Stimulated activated CD4-positive, alpha-beta T cell treated with anti-CD3 and anti-CD28 coated beads, Interleukin-15, amount 100 ng/mL, for 48 hours (primary cell): Measurements from ENCODE around the gene HIVEP1.
"Not testable (repeated sequence)": the region's sequence is repeated elsewhere in the genome, so short reads cannot be mapped to it uniquely, and the experiment has no call there.

Source experiments
- DNase-seq, 2 donors: peaks; one replicate each; pipeline ENCODE4 v3.0.0-alpha.2; 2020; ENCODE audit warnings: low read depth in 2 of 2

Gene HIVEP1

DNA sequence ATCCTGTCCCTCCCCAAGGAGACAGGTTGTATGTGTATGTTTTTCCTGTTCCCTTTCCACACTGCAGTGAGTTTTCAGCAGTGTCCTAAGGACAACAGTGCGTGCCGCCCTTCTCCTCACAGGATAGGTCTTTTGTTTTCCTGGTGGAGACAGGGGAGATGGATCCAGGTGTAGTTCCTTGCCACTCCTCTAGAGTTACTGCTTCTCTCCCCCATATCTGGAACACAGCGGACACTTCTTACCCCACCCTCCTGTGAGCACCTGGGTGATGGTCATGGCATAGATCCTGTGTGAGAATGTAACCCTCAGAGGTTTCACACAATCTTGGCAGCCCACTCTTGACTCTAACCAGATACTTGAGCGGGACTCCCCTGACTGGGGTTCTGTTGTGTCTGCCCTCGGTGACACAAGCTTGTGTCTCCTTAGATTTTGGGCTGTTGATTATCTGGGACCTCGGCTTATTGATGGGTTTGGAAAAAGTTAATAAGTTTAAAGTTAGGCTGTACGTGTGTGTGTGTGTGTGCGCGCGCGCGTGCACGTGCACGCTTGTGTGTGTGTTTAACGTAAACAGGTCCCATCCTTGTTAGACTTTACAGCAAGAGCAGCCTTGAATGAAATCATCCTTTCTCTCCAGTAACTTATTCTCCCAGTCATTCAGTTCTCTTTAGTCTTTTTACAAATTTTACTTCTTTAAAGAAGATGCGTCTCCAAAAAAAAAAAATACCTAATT lies 146.7 kb downstream of the HIVEP1 start:
- DNase-seq, result no peak

DNA sequence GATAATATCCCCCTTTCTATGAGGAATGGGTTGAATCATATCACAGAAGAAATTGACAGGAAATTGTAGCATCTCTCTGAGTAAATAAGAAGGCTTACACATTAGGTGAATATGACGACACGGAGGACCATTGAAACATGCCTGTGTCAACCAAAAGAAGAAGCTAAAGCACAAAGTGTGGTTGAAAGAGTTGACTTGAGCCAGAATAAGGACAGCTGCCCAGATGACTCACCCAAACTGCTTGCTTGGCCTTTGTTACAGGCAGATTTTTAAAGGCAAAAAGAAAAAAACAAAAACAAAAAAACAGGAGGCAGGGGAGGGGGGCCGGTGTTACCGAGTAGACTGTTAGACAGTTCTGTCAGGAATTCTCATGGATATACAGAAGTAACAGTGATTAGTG lies 148.2 kb downstream of the HIVEP1 start:
- DNase-seq, result no peak

DNA sequence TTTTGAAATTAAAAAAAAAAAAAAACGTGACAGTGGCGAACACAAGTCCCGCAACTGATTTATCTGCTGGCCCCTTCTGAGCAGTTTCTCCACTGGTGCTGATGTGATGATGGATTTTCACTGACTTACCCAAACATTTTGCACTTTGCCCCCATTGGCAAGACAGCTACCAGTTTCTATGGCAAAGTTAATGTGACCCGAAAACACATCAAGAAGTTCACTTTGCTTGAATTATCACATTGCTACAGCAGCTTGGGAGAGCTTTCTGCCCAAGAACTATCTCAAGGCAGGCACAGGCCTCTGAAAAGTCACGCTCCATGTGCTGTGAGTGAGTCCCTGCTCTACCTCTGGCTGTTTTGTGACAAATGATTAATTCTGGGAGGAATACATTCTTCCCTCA lies 150.1 kb downstream of the HIVEP1 start:
- no peak for DNase-seq

DNA sequence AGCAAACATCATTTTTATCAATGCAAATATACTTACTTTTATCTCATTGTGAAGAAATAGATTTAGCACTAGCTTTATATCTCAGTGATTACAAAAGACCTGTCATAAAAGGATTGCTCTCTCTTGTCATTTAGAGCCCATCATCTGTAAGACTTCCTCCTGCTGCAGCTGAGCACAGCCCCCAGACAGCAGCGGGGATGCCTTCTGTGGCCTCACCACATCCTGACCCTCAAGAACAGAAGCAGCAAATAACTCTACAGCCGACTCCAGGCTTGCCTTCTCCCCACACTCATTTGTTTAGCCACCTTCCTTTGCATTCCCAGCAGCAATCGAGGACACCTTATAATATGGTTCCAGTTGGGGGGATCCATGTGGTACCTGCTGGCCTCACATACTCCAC lies 151.0 kb downstream of the HIVEP1 start:
- no peak for DNase-seq

DNA sequence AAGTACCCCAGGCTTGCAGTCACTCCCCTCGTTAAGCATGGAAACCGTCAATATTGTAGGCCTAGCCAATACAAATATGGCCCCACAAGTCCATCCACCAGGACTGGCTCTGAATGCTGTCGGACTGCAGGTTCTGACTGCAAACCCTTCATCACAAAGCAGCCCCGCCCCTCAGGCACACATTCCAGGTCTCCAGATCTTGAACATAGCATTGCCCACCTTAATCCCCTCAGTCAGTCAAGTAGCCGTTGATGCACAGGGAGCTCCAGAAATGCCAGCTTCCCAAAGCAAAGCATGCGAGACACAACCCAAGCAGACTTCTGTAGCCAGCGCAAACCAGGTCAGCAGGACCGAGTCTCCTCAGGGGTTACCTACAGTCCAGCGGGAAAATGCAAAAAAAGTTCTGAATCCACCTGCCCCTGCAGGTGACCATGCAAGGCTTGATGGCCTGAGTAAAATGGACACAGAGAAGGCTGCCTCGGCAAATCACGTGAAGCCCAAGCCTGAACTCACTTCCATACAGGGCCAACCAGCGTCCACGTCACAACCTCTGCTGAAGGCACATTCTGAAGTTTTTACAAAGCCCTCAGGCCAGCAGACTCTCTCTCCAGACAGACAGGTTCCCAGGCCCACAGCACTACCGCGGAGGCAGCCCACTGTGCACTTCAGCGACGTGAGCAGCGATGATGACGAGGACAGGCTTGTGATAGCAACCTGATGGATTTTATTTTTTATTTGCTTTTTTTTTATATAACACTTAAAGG lies 151.8 kb downstream of the HIVEP1 start:
- no peak for DNase-seq

DNA sequence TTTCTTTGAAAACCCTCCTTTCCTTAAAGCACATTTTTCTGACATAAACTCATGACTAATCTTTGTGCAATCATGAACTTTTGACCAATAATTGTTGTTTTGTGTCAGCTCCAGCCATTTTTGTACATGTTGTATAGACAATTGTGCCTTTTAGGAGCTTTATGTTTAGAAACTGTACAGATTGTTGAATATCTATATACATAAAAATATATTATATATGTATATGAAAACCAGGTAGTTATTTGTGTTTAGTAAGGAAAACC lies 152.3 kb downstream of the HIVEP1 start:
- no peak for DNase-seq

DNA sequence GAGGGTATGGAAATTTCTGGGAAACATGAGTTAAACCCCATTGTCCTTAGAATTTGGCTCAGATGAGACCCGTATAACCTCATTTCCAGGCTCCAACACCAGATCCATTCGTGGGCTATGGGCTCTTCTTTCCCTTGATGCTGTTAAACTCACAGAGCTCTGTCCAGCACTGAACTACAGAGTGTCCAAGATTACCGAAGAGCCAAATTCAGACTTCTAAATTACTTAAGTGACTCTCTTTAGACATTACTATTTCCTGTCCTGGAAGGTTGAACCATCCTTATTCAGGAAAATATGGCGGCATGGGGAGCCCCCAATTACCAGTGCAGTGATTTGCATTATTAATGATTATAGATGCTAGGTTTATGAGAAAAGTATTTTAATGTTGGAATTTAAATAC lies 153.2 kb downstream of the HIVEP1 start:
- DNase-seq, result no peak

DNA sequence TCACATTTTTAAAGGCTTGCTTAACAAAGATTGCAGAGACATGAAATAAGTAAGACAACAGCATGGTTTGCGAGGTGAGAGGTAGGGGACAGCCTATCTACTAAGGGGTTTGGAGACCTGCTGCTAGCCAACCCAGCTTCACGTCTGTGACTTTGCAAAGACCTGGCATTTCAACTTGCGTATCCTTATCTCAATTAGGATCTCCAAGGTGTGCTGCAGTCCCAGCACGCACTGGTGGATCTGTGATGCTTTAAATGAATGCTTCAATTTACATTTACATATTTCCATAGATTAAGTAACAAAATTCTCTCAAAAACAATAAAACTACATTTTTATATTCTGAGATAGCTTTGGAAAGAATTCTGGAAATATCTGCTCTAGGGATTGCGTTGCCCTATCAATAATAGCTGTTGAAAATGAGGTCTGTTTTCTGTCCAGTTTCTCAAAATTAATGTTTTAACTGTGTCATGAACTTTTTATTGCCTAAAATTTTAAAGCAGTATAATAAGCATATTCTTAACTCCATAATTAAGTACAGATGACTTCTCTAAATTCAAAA lies 153.7 kb downstream of the HIVEP1 start:
- no peak for DNase-seq

DNA sequence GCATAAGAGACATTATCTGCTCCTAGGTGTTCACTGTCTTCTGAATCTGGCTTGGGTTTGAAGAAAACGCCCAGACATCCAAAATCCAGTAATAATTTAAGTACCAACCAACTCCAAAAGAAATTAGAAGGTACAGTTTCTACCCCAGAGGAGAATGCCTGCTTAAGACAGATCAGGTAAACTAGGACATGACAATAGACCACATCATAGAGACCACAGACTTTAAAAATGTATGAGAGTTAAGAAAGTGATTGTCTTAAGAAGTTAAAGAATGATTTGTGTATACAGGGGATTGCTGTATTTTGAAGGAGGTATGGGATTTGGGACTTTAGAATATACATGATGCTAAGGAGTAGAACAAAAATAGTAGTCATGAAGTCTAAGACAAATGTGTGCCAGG lies 157.3 kb downstream of the HIVEP1 start:
- no peak for DNase-seq

DNA sequence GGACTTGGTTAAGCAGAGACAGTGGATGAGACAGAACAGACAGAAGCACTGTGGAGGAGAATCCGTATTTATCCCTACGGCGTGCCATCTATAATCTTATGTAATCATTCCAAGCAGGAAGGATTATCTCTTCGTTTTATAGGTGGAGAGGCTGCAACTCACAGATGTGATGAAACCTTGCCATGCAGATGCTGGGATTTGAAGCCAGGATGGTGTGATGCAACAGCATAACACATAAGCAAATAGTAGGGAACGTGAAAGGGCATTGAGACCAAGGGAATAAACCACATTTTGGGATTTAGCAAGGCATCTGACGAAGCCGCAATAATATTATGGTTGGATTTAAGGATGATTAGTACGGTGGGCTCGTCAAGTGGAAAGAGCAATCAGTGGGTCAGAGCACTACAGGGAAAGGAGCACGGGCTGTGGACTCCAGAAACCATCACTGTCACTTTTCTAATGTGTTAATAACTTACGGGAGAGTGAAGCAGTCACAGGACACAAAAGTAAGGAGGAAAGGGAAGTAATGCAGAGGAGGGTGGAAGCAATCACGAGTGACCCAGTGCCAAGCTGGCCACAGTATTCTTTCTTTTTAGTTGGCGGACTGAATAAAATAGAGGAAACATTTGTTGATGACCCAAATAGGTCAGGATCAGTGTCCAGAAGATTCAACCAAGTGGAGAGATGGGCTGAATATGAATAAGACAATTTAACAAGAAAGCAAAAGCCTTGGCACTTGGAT lies 158.4 kb downstream of the HIVEP1 start:
- no peak for DNase-seq

DNA sequence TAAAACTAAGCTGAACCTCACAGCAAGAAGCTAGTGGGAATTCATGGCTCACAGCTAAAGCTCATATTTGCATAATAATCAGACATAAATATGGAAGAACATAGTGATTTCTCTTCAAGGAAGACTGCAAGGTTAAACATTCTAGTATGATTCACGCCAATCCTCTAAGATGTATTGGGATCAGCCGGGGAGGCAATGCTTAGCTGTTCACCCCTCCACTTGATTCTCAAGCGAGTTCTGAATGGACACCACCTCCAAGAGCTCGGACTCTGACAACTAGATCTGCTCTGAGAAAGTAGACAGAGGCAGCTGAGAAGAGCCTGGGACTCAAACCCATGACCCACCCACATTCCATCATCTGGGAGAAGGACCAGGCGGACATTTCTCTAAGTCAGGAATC lies 159.6 kb downstream of the HIVEP1 start:
- DNase-seq, result no peak

DNA sequence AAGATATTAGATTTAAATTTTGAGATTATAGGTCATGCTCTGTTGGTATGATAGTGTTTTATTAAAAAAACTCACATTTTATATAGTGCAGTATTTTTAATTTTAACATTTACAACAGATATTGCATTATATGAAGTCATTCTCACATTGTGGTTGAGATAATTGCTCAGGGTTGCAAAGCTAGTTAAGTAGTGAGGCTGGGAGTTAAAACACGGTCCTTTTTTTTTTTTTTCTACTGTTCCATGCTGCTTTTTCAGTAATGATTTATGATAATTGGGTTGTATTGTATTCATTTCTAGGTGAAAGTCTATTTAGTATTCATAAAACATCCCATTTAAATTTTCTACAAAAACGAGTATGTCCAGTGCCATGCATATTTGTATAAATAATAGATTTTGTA lies 160.5 kb downstream of the HIVEP1 start:
- no peak for DNase-seq

DNA sequence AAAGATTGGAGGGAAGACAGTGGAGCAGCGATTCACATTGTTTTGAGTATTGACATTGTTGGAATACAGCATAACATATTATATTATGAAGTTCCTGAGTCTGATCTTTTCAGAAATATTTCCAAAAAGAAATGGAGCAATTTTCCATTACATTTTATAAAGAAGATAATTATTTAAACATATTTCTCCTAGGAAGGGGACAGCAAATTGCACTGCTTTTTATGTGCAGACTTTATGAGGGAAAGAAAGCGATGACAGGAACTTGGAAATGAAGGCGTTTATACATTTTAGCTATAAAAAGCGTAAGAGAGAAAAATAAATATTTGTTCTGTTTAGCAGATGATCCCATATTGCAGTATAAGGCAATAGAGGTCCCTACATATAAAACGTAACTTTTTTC lies 161.1 kb downstream of the HIVEP1 start:
- DNase-seq, result no peak

DNA sequence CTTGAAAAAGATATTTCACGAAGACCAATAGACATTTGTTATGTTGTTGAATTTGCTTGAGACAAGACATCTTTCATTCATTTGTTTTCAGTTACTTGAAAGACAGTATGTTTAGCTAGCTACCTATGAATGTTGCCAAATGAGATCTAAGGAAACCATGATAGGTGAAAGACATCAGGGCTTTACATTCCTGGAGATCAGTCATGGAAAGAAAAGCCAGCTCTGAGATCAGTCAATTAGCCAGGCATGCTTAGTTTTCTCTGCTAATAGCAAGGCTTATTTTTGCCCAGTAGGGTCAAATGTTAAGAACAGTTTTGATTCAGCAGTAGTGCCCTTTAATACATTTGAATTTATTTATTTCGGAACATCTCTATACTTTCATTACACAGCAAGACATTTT lies 161.5 kb downstream of the HIVEP1 start:
- no peak for DNase-seq

DNA sequence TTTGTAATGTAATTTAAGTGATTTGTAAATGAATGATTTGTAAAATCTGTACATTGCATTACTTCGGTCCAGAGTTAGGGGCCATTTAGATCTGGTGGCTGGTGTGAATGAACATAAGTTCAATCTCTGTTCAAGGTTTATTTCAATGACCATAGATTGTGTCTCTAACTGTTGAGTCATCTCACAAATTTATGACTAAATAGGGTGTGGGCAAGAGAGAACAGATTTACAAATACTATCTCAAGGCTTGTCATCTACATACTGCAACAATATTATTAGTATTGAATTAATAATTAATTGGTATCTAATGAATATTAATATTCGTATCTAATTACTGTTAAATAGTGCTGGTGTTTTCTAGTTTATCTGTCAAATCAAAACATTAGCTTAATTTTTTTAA lies 162.8 kb downstream of the HIVEP1 start:
- DNase-seq, result no peak

DNA sequence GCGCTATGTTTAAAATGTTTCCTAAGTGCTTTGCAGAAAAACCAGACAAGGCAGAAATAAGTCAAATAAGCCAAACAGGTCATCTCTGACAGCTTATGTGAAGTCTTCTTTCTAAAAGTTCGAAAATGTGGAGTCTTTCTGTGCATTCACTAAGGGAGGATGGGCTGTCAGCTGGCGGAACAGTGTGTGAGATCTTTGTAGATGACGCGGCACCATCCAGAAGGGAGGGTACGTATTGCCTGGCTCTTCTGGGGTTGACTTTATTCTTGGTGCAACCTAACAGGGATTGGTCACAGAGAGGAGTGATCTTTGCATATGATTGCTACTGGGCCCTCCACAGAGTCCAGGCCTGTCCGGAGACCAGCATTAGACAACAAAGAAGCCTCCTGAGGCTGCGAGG lies 163.5 kb downstream of the HIVEP1 start:
- no peak for DNase-seq

DNA sequence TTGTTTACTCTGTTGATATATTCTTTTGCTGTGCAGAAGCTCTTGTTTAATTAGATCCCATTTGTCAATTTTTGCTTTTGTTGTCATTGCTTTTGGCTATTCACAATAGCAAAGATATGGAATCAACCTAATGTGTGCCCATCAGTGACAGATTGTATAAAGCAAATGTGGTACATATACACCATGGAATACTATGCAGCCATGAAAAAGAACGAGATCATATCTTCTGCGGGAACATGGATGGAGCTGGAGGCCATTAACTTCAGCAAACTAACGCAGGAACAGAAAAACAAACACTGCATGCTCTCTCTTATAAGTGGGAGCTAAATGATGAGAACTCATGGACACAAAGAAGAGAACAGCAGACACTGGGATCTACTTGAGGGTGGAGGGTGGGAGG lies 164.7 kb downstream of the HIVEP1 start:
- not testable (repeated sequence) for DNase-seq

DNA sequence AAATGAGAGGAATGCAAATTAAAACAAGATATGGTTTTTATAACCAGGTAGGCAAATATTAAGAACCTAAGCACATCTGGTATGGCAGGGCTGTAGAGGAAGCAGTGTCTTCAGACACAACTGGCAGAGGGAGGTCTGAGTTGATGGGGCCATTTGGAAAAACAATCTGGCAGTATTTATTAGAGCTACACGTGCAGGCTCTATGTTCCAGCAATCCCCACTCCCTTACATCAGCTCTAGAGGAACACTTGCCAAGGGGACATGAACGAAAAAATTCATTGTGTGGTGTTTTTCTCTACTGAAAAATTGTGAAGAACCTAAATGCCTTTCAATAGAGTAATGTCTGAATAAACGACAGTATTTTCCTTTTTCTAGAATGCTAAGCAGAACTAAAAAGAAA lies 166.4 kb downstream of the HIVEP1 start:
- DNase-seq, result no peak

DNA sequence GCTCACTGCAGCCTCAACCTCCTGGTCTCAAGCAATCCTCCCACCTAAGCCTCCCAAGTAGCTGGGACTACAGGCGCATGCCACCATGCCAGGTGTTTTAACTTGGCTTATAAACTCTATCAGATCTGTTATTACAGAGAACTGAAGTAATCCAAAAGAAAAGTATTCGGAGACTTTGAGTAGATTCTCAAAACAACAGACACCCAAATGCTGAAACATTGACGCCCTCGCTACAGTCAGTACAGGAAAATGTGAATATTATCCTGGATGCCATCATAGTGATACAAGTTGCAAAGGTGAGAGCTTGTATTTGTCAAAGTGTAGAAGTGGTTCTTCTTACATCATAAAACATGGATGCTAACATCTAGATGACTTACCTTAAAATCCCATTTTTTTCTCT lies 169.4 kb downstream of the HIVEP1 start:
- no peak for DNase-seq

DNA sequence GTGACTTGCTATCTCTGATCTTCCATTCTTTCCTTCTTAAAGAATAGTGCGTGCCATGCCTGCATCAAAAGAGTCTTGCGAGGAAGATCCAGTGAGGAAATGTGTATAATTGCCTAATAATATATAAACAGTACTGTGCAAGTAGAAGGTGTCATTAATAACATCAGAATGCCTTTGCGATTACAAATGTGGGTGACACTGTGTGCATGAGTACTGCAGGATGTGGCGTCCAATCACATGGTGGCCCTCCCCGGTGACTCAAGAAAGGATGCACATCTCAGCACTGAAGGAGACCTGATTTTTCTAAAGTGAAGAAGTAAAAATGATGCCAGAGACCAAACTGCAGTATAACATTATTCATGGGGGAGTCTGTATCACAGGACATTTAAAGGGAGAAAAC lies 170.6 kb downstream of the HIVEP1 start:
- no peak for DNase-seq

DNA sequence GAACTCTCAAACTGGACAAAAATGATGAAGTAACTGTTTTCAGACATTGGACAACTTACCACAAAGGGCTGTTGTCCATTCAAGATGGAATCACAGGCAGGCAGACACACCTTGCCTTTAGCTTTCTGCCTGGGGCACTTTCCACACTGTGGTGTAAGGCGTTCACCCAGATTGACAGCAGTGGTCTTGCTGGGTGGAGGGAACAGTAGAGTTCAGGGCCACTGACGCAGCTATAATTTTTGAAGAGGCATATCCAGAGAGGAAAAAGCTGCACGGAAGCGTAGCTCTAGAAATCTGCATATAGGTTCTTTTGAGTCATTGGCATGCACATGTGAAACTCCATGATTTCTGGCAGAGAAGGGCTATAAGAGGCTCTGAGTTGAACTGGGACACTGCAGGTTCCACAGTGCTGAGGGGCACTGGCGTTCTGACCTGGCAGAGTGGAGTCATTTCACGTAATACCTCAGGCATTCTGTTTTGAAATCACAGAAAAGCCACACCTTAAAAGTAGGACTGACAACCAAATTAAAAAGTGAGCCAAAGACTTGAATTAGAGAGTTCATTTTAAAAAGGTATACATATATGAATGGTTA lies 173.1 kb downstream of the HIVEP1 start:
- no peak for DNase-seq

DNA sequence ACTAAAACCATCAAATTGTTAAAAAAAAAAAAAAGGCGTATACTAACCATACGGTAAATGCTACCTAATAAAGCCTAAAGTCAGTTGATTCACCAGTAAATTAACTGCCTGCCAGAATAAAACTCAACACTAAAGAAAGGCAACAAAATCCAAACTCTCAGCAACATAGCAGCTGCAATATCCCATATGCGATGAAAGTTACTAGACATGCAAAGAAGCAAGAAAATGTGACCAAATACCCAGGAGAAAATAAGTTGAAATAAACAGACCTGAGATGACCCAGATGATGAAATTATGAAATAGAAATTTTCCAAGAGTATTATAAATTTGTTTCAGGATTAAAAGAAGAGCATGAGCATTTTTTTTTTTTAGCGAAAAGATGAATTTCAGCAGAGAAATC lies 174.4 kb downstream of the HIVEP1 start:
- no peak for DNase-seq
